ENCODE measurements around the gene RAB40A.

Gene RAB40A

GRCh38 chrX:103519389-103519788 lies at the start of gene RAB40A:
Gene RAB40A, minus strand, starts transcription at chrX:103519489. Its CDS starts 18,733 bp downstream, at chrX:103500756.
- TF ChIP-seq POLR2A (IDR thresholded peaks at IDR 0.05; ENCODE audit: low read depth, low read length), result no peak
- no peak for FAIRE-seq
- no peak for DNase-seq (ENCODE audit: insufficient read length, low spot score)

- no peak for DNase-seq (ENCODE audit: insufficient read length, low spot score)
- TF ChIP-seq POLR2A (IDR thresholded peaks at IDR 0.05; ENCODE audit: low read depth, low read length), result no peak
- no peak for FAIRE-seq
Measured at GRCh38 chrX:103565752-103566151, 46.5 kb upstream of the RAB40A start.

GRCh38 chrX:103565197-103565596 lies 45.9 kb upstream of the RAB40A start:
- DNase-seq (ENCODE audit: insufficient read length, low spot score), result no peak
- TF ChIP-seq POLR2A (IDR thresholded peaks at IDR 0.05; ENCODE audit: low read depth, low read length), result no peak
- FAIRE-seq, result no peak

- DNase-seq (ENCODE audit: insufficient read length, low spot score) (no peak), FAIRE-seq (peak; percentile 76)
- TF ChIP-seq POLR2A (IDR thresholded peaks at IDR 0.05; ENCODE audit: low read depth, low read length), result no peak
Measured at GRCh38 chrX:103562801-103563200, 43.5 kb upstream of the RAB40A start.

GRCh38 chrX:103560256-103560655 lies 41.0 kb upstream of the RAB40A start:
- FAIRE-seq, result no peak
- no peak for DNase-seq (ENCODE audit: insufficient read length, low spot score)
- TF ChIP-seq POLR2A (IDR thresholded peaks at IDR 0.05; ENCODE audit: low read depth, low read length), result no peak

GRCh38 chrX:103556963-103557612 lies 37.8 kb upstream of the RAB40A start:
- no peak for DNase-seq (ENCODE audit: insufficient read length, low spot score)
- no peak for TF ChIP-seq POLR2A (IDR thresholded peaks at IDR 0.05; ENCODE audit: low read depth, low read length)
- FAIRE-seq, result no peak

GRCh38 chrX:103554687-103555424 lies 35.6 kb upstream of the RAB40A start:
- peak; percentile 11 for FAIRE-seq
- no peak for DNase-seq (ENCODE audit: insufficient read length, low spot score)
- no peak for TF ChIP-seq POLR2A (IDR thresholded peaks at IDR 0.05; ENCODE audit: low read depth, low read length)

- DNase-seq (ENCODE audit: insufficient read length, low spot score) (no peak), FAIRE-seq (no peak)
- TF ChIP-seq POLR2A (IDR thresholded peaks at IDR 0.05; ENCODE audit: low read depth, low read length), result no peak
Measured at GRCh38 chrX:103552236-103552635, 32.9 kb upstream of the RAB40A start.

- FAIRE-seq, result no peak
- no peak for TF ChIP-seq POLR2A (IDR thresholded peaks at IDR 0.05; ENCODE audit: low read depth, low read length)
- DNase-seq (ENCODE audit: insufficient read length, low spot score), result no peak
Measured at GRCh38 chrX:103550415-103551051, 31.2 kb upstream of the RAB40A start.

GRCh38 chrX:103549916-103550315 lies 30.6 kb upstream of the RAB40A start:
- DNase-seq (ENCODE audit: insufficient read length, low spot score), result no peak
- no peak for FAIRE-seq
- no peak for TF ChIP-seq POLR2A (IDR thresholded peaks at IDR 0.05; ENCODE audit: low read depth, low read length)

GRCh38 chrX:103540145-103540544 lies 20.9 kb upstream of the RAB40A start:
- peak; percentile 71 for FAIRE-seq
- no peak for DNase-seq (ENCODE audit: insufficient read length, low spot score)
- no peak for TF ChIP-seq POLR2A (IDR thresholded peaks at IDR 0.05; ENCODE audit: low read depth, low read length)

- no peak for FAIRE-seq
- no peak for TF ChIP-seq POLR2A (IDR thresholded peaks at IDR 0.05; ENCODE audit: low read depth, low read length)
- DNase-seq (ENCODE audit: insufficient read length, low spot score), result no peak
Measured at GRCh38 chrX:103539695-103540094, 20.4 kb upstream of the RAB40A start.

- DNase-seq (ENCODE audit: insufficient read length, low spot score) (no peak), FAIRE-seq (no peak)
- no peak for TF ChIP-seq POLR2A (IDR thresholded peaks at IDR 0.05; ENCODE audit: low read depth, low read length)
Measured at GRCh38 chrX:103538728-103539127, 19.4 kb upstream of the RAB40A start.

- FAIRE-seq (no peak), DNase-seq (ENCODE audit: insufficient read length, low spot score) (no peak)
- TF ChIP-seq POLR2A (IDR thresholded peaks at IDR 0.05; ENCODE audit: low read depth, low read length), result no peak
Measured at GRCh38 chrX:103537871-103538387, 18.6 kb upstream of the RAB40A start.
